Adrenal gland (tissue), 12 donors: Measurements from ENCODE around the gene SNX22. TPM values are rescaled to one million over a fixed set of nuclear protein-coding genes. Genes with fewer than 3 reads are reported as not detected.

Experiments used
- DNase-seq, 7 donors: peaks; one replicate each; pipeline ENCODE4 v3.0.0-alpha.2; 2019 to 2020
- H3K27ac ChIP-seq, 5 donors: fragments of 200-600 bp; sonication (generic) in 4 of 5; 1 replicate in 3 of 5; 2 replicates in 2 of 5; pipeline versions ENCODE4 v1.5.1 to v1.8.0; 2016 to 2020; ENCODE audit warnings: mild to moderate bottlenecking in 1 of 5
- H3K27me3 ChIP-seq: fragments of 200-600 bp; 2 replicates; pipeline ENCODE4 v1.8.0; 2021
- H3K36me3 ChIP-seq, 2 donors: fragments of 200-600 bp; replicated peaks in 1 of 2; 1 replicate in 1 of 2; 2 replicates in 1 of 2; pipeline versions ENCODE4 v1.5.1 to v1.8.0; 2018 to 2022
- H3K4me1 ChIP-seq, 2 donors: fragments of 200-600 bp; replicated peaks in 1 of 2; 1 replicate in 1 of 2; 2 replicates in 1 of 2; pipeline versions ENCODE4 v1.5.1 to v1.8.0; 2018 to 2021
- H3K4me3 ChIP-seq, 4 donors: fragments of 200-600 bp; sonication (generic) in 3 of 4; one replicate each; pipeline ENCODE4 v1.5.1; 2016 to 2018
- H3K9me3 ChIP-seq, 3 donors: fragments of 200-600 bp; sonication (generic) in 1 of 3; replicated peaks in 1 of 3; 1 replicate in 2 of 3; 2 replicates in 1 of 3; pipeline versions ENCODE4 v1.5.1 to v1.8.0; 2016 to 2021
- CTCF ChIP-seq, 6 experiments: fragments of 450-650 bp in 4 of 6; fragments of 200-600 bp in 2 of 6; sonication (generic) in 1 of 6; IDR thresholded peaks; 1 replicate in 5 of 6; 2 replicates in 1 of 6; pipeline versions ENCODE4 v1.5.1 to v1.8.0; 2016 to 2021; ENCODE audit warnings: antibody characterized with exemption in 6 of 6, mild to moderate bottlenecking in 2 of 6, moderate library complexity in 1 of 6
- POLR2A ChIP-seq, 2 donors: fragments of 450-650 bp; IDR thresholded peaks; one replicate each; pipeline ENCODE4 v1.6.1; 2017; ENCODE audit warnings: antibody characterized with exemption in 2 of 2, mild to moderate bottlenecking in 2 of 2, moderate library complexity in 1 of 2
- WGBS, 4 donors: extraction: QIAGEN DNeasy Blood & Tissue Kit in 2 of 4; methylation state at CpG; one replicate each; pipeline versions ENCODE4 v1.1.5 to v1.1.7; 2013 to 2017; 5-methylcytosine and 5-hydroxymethylcytosine counted together
- intact Hi-C, 2 donors: fragments of 100-400 bp; cut with DNase I; formaldehyde crosslinking; loops; one replicate each; pipeline versions ENCODE4 v1.14.1 to v1.15.0; 2022 to 2023
- polyA plus RNA-seq, 3 donors: library from polyadenylated mRNA; stranded (reverse); fragments of 200-250 nt in 2 of 3; fragments of 350-450 nt in 1 of 3; fragmentation: Illumina TruSeq in 1 of 3; extraction: RNeasy Lipid Tissue Mini Kit (QIAGEN cat#74804) in 1 of 3; gene quantifications; one replicate each; pipeline ENCODE4 v1.2.3, GENCODE V29; 2013 to 2014
- total RNA-seq, 9 donors: library from RNA; depleted of rRNA in 4 of 9; stranded (reverse); fragments of >200 nt in 4 of 9; fragments of 120-200 nt in 1 of 9; fragmentation: NEBNext Ultra II Directional in 1 of 9; extraction: Animal tissue kit (Norgen Biotek cat#: 25700) in 1 of 9; gene quantifications; one replicate each; pipeline versions ENCODE4 v1.1.0 to v1.2.4, GENCODE V29; 2013 to 2023
- donor health status: healthy with polysubstance abuse.
- donor health status: Bipolar disorder and iron deficiency.
- donor health status: DM: yes; HTN: yes; CAD: no.
- donor health status: DM: no; HTN: no; CAD: no.
- donor health status: DM: no; HTN: no; CAD: no.
- donor health status: DM: yes; HTN: yes; CAD: no.

Gene SNX22
- total and polyA plus RNA-seq, 12 donors: 0.15 to 3.1 (median 1.0) TPM

DNA sequence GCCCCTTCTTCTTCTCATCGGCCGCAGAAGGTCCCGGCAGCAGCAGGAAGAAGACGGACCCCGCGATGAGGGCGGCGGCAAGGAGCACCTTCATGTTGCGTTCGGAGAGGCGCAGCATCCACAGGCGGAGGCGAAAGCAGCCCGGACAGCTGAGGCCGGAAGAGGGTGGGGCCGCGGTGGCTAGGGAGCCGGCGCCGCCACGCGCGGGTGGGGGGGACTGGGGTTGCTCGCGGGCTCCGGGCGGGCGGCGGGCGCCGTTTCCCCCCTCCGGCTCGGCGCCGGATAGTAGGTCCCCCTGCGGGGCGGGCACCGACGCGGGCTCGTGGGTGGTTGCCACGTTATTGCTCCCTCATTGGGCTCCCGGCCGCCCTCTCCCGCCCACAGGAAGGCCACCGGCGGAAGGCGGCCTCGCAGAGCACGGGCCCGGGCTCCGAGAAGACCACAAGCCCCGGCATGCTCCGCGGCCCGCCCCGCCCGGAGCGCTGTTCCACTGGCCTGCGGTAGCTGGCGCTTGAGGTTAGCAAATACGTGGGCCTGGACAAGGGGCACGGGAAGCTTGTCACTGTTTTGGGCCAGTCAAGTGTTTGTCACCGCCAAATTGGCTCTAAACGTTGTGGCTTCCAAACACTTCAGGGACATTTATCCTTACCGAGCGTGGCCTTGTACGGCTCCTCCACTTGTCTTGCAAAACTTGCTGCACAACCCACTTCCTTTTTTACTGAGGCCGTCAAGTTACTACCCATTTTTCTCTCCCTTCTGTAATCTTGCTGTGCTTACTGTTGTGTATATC, 11.5 kb downstream of the SNX22 start, which contains the start of gene PPIB:
Gene PPIB, minus strand, starts transcription at position 154 of the 790 bp plus-strand sequence. Its CDS starts 36 bp downstream, at position 118.
- WGBS, 4 donors: 0% methylated on average over 11 to 69 of the region's 69 CpGs
- Histone ChIP-seq H3K9me3 (no peaks in the 10 kb centered on the region), H3K4me1 (peaks cover 31 to 58% of the 10 kb centered on the region in 2 donors), H3K27me3 (no peaks in the 10 kb centered on the region), H3K27ac (peak within 1 kb of the TSS; percentile 77 to 91 (median 84)), H3K4me3 (peak within 1 kb of the TSS; percentile 53 to 91 (median 67)), H3K36me3 (peaks cover 0 to 38% of the 10 kb centered on the region in 2 donors)
- DNase-seq: peak; percentile 97 to 99 (median 98)
- intact Hi-C loops: no loop called here
- TF ChIP-seq CTCF (IDR thresholded peaks at IDR 0.05): peak in 4 of 6 experiments; percentile 11 to 34 (median 28)
- TF ChIP-seq POLR2A (IDR thresholded peaks at IDR 0.05): peak; percentile 70 to 72

- H3K4me1 ChIP-seq: peaks cover 31 to 51% of the 10 kb centered on the region in 2 donors
- H3K27ac ChIP-seq: peak overlapping the region; percentile 77 to 91 (median 84)
- H3K4me3 ChIP-seq: peak overlapping the region in 1 of 4 donors; percentile 74
- 16 to 23% (median 18%) methylated on average over 14 of the region's 14 CpGs for WGBS, 4 donors
- peak; percentile 52 to 83 (median 73) for DNase-seq
- TF ChIP-seq POLR2A (IDR thresholded peaks at IDR 0.05) (no peak), CTCF (IDR thresholded peaks at IDR 0.05) (peak in 1 of 6 experiments; percentile 22)
- no peaks in the 10 kb centered on the region for H3K9me3 ChIP-seq
- H3K27me3 ChIP-seq: no peaks in the 10 kb centered on the region
- peaks cover 0 to 31% of the 10 kb centered on the region in 2 donors for H3K36me3 ChIP-seq
- intact Hi-C loops: no loop called here
These were observed 12.3 kb downstream of the SNX22 start for GRCh38 chr15:64163659-64164362.

DNA sequence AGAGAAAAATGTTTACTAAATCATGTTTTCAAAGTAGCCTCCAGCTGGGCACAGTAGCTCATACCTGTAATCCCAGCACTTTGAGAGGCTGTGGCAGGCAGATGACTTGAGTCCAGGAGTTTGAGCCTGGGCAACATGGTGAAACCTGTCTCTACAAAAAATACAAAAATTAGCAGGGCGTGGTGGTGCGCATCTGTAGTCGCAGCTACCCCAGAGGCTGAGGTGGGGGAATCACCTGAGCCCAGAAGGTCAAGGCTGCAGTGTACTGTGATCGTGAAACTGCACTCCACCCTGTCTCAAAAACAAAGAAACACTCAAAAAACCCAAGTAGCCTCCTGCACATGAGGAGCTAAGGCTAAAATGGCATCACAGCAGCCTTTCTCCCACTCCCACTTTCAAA, 12.9 kb downstream of the SNX22 start:
- Histone ChIP-seq H3K4me3 (no peak overlapping the region), H3K9me3 (no peaks in the 10 kb centered on the region), H3K36me3 (peaks cover 0 to 24% of the 10 kb centered on the region in 2 donors), H3K27me3 (no peaks in the 10 kb centered on the region), H3K27ac (peak overlapping the region; percentile 77 to 91 (median 84)), H3K4me1 (peaks cover 31 to 44% of the 10 kb centered on the region in 2 donors)
- WGBS, 4 donors: 70 to 83% (median 79%) methylated on average over 4 of the region's 4 CpGs
- TF ChIP-seq POLR2A (IDR thresholded peaks at IDR 0.05) (no peak), CTCF (IDR thresholded peaks at IDR 0.05) (no peak)
- intact Hi-C loops: no loop called here
- peak in 1 of 7 donors; percentile 53 for DNase-seq
